Measurements from ENCODE around the gene PCDH10.

DNA sequence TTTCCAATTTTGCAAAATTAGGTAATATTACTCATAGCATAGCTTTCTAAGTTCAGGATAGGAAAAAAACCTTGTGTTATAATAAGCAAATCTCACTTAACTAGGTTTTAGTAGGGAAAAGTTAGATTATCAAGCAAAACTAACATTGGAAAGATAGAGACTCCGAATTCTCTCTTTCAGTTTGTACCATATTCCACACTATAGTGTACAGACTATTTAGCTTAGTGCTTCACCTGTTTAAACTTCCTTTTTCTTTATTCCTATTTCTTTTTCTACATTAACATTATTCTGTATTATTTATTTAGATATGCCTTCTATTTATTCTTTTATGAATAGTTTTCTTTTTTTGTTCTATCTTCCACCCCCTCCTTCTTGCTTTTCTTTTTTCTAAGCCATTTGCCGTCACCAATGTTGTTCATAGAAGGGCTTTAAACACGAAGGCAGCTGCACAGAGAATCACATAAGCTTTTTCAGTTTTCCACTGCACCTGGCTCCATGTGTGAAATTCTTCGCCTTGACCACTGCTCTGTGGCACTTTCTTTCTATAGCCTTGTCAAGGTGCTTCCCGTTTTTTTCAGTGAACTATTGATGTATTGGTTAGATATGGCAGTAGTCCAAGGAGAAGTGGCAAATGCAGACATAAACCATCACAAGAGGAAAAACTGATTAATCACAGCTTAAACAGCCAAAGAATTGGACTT is 8.5 kb downstream of the PCDH10 start:
- TF ChIP-seq MAFK (IDR thresholded peaks at IDR 0.05; ENCODE audit: low read depth, low read length) (no peak), CEBPB (IDR thresholded peaks at IDR 0.05; ENCODE audit: low read depth, low read length) (no peak), POLR2A (IDR thresholded peaks at IDR 0.05; ENCODE audit: control extremely low read depth in 1 of 2, low read depth in 2 of 2, low read length in 2 of 2) (no peak), SP2 (IDR thresholded peaks at IDR 0.05; ENCODE audit: low read length) (no peak)
- TF ChIP-seq, protein P1, sequence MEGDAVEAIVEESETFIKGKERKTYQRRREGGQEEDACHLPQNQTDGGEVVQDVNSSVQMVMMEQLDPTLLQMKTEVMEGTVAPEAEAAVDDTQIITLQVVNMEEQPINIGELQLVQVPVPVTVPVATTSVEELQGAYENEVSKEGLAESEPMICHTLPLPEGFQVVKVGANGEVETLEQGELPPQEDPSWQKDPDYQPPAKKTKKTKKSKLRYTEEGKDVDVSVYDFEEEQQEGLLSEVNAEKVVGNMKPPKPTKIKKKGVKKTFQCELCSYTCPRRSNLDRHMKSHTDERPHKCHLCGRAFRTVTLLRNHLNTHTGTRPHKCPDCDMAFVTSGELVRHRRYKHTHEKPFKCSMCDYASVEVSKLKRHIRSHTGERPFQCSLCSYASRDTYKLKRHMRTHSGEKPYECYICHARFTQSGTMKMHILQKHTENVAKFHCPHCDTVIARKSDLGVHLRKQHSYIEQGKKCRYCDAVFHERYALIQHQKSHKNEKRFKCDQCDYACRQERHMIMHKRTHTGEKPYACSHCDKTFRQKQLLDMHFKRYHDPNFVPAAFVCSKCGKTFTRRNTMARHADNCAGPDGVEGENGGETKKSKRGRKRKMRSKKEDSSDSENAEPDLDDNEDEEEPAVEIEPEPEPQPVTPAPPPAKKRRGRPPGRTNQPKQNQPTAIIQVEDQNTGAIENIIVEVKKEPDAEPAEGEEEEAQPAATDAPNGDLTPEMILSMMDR (IDR thresholded peaks at IDR 0.05; ENCODE audit: control extremely low read depth in 1 of 3, insufficient read depth in 1 of 3, low read depth in 1 of 3, low read length in 3 of 3), result no peak

All from H1 (cell line).